Lung microvascular endothelial cell (primary cell): Measurements from ENCODE around the gene NUB1. TPM values are rescaled to one million over a fixed set of nuclear protein-coding genes. Genes with fewer than 3 reads are reported as not detected.

Source experiments
- DNase-seq, 2 donors: peaks; one replicate each; pipeline versions ENCODE4 v3.0.0 to v3.0.0-alpha.2; 2010; ENCODE audit warnings: low read depth in 2 of 2
- total RNA-seq: library from RNA; depleted of rRNA; stranded (reverse); fragments of >200 nt; gene quantifications from 2 replicates; pipeline ENCODE4 v1.2.1, GENCODE V29; 2014

The NUB1 gene
- total RNA-seq, 1 donor from 2014 or later, result 31.2 TPM

DNA sequence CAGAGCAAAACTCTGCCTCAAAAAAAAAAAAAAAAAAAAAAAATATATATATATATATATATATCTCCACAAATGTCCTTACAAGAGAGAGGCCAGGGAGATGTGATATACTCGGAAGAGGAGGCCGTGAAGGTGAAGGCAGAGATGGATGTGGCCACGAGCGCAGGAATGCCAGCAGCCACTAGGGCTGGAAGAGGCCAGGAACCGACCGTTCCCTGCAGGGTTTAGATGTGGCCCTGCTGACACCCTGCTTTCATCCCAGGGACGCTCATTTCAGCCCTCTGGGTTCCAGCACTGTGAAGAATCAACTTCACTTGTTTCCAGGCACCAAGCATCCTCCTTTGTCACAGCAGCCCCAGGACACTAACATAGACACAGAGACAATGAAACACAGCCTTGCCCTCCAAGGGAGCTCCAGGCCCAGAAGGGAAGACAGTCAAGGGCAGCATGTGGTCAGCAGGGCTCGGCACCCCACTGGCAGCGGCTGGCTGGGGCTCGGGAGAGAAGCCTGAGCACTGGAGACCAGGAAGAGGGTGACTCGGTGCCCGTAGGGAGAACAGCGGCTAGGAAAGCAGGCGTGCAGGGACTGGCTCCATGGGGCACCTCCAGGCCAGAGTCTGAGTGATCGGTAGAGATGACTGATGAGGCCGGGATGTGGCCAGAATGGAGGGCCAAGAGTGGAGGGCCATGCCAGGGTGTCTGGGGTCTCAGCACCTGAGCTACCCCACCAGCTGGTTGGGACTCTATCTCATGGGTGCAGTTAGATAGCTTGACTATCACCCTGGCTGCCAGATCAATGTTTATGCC lies 60.6 kb downstream of the NUB1 start:
- DNase-seq, result no peak

DNA sequence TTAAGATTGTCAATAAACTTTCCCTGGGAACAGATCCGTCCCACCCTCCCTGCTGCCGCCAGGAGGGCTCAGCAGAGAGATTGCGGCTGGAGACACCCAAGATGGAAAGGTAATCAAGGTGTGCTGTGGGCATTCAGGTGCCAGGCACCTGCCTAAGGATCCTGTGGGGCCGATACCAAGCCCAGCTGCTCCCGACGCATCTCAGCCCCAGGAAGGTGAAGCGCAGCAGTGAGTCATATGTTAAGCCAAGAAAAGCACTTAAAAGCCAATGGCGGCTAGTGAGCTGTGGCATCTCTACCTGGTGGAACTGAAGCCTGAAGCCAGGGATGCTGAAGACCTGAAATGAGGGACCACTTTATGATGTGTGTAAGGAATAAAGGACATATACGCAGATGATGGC lies 62.2 kb downstream of the NUB1 start:
- DNase-seq, result no peak

DNA sequence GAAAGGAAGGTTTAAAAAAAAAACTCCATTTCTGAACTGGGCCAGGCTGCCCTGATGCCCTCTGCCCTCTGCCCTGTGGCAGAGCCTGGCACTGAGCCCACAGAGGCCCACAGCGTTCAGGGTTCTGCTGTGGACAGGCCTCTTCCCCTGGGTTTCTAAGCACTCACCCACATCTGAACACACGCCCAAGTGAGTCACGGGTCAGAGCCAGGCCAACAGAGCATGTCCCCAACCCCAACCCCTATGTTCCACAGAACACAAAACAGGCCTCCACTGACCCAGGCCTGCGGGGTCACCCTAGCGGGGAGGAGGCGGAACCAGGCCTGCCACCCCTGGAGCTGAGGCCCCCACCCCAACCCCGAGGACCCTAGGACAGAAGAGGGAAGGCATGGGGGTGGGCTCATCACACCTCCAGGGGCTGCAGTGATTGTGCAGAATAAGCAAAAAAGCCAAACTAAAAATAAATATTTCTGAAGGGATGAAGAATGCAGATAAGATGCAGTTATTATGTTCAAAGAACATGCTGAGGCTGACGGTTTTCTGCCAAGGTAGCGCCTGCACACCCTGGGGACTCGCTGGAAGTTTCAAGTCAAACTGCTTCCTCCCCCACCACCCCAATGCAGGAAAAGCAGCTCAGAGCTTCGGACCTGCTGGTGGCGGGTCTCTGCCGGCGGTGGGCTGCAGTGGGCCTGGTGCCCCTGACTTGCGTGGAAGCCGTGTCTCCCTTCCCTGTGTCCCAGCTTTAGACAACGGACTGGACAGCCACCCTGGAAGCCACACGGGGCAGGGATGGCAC lies 62.8 kb downstream of the NUB1 start:
- DNase-seq, result peak in 1 of 2 donors; percentile 12

DNA sequence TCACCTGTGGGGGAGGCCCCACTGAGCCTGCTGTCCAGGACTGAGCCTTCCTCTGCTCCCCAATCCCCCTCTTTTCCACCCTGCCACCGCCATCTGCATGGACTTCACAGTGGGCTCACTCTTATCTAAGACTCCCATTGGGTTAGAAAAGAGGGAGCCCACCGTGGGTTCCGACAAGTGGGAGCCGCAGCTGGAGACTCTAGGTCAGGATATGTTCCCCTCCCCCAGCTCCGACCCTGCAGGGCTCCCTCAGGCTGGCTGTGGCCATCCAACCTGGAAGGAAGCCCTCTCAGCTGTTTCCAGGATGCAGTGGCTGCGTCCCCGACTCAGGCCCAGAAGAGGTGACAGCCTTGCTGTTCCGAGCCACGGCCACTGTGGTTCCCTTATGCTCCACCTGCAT lies 63.4 kb downstream of the NUB1 start:
- DNase-seq, result no peak

DNA sequence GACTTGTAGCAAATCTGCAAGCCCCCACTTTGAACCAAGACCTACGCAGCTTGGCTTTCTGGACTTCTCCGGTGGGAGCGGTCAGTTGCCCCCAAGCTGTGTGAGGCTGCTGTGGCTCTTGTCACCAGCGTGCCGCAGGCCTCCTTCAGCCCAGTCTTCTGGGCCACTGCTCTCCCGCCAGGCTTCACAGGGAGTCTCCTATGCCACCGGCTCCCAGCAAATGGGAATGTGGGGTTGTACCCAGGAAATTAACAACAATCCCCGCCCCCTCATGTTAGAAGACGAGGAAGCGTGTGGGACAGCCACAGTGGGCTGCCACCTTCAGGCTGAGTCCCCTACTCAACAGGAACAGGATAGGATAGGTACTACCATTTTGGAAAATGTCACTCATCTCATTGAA lies 64.0 kb downstream of the NUB1 start:
- no peak for DNase-seq

DNA sequence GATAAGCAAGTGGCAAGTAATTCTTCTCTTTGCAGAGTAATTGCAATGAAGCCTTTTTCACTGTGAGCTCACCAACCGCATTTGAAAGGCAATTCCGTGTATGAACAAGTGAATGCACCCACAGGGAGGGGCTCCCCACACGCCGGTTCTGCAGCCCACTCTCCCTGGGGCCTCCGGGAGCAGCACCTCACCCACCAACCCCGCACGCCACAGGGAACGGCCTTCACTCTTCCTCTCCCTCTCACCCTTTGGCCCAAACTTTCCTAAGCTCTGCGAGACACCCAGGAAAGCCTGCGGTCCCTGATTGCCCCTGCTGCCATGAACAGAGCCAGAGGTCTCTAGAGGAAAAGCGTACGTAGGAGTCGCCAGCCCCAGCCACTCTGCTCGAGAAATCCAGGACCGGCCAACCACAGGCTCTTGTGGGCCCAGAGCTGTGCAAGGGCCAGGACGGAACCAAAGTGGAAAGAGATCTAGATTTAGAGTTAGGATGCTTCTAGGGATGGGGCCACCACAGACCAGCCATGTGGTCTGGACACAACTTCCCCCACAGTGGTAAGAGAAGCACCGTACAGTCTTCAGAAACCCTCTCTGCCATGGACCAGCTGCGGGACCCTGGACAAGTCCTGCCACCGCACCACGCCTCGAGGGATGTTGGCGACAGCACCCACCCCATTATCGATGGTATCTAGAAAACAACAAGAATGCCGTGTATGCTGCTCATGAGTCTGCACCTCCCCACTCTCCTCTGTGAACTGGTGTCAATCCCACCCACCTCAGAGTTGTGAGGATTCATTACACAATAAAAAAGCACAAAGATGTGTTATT lies 64.7 kb downstream of the NUB1 start:
- no peak for DNase-seq

DNA sequence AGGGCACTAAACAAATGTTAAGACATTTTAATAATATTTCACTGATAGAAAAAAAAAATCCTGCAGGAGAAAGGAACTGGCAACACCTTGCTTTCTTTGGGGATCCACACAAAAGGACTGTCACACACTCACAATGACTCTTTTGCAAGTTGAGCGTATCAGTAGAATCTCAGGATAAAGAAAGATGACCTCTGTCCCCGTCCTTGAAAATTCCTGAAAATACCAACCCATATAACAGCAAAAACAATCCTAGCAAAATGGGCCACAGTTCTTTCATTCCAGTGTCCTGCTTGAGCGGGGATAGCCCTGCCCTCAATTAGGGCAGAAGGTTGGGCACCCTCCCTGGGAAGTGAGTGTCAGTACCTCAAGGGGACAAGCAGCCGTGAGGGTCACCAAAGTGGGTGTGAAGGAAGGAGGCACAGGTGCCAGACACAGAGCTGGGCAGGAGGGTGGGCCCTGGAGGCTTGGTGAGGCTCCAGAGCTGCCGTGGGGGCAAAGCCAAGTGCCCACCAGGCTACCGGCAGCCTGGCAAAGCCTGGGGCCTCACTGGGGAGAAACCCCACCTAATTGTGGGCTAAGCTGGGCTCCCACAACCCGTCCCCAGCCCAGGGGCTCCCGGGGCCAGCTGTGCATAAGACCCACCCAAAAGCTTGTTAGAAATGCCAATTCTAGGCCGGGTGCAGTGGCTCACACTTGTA lies 65.4 kb downstream of the NUB1 start:
- no peak for DNase-seq

DNA sequence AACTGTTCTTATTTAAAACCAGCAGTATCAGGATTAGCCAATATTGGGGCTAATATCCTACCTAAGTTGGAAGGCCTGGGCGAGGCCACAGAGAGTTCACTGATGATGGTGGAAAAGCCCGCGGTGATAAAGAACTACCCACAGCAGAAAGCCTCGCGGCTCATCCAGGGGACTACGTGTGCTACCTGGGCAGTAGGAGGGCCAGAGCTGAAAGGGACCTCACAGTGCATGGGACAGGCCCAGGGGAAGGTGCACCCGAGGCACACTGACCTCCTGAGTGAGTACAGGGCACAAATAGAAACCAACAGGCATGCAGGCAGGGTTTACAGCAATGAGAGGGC lies 66.9 kb downstream of the NUB1 start:
- DNase-seq, result no peak

DNA sequence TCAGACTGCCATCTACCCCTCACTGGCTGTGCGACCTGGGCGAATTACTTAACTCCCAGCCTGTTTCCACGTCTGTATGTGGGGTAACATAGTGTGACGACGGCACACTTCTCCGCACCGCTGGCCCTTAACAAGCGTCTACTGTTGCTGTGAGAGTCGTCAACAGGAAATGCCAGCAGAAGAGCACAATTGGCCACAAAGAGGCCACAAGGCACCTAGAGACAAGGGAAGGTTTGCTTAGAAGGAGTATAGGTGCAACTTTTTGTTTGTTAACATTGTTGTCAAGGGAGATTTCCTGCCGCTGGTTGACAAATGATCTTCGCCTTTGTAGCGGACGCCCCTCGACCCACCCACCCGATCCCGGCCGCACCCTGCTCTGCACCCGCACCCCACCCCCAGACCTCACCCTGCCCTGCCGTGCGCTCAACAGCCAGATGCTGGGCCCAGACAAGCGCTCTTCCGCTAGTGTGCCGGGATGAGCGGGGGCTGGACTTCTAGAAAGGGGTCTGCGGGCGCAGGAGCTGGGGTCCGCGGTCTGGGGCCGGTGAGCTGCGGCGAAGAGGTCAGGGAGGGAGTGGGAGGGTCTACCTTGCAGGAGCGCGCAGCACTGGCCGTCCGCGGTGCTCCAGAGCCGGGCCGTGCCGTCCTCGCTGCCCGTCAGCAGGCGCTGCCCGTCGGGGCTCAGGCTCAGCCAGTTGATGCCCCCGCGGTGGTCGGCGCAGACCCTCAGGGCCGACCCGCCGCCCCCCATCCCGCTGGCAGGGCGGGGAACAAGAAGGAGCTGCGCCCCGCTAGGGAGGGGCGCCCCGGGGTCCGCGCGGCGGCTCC lies 67.4 kb downstream of the NUB1 start:
- DNase-seq, result peak in 1 of 2 donors; percentile 12

DNA sequence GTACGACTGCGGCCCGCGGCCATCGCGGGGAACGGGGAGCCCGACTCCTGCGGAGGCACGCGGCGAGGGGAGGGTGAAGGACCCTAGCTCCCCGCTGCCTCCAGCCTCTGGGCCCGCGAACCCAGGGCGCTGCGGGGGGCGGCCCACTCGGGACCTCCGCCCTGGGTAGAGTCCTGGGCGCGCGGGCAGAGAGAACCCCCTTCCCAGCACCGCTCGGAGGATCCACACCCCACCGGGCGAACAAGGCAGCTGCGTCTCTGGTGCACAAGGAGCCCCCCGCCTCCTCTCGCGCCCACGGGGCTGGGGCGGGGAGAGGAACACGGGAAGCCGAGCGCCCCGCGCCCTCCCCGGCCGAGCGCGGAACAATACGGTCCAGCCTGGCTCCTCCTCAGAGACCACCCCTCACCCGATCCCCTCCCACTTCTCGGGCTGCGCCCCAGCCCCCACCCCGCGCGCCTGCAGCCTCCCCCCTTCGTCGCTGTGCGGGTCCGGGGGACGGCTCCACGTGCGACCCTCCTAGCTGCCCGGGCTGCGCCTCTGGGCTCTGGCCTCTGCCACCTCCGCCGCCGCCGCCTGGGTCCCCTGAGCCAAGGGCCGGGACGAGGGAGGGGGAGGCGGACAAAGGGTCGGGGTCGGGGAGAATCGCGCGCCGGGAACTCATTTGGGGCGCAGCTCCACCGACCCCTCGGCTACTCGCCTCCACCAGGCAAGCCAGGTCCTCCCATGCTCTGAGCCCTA lies 68.2 kb downstream of the NUB1 start, which contains the start of gene WDR86:
WDR86 (minus strand) TSS at position 372 of the 738 bp plus-strand sequence. CDS start 449 bp downstream, outside the sequence.
- no peak for DNase-seq

DNA sequence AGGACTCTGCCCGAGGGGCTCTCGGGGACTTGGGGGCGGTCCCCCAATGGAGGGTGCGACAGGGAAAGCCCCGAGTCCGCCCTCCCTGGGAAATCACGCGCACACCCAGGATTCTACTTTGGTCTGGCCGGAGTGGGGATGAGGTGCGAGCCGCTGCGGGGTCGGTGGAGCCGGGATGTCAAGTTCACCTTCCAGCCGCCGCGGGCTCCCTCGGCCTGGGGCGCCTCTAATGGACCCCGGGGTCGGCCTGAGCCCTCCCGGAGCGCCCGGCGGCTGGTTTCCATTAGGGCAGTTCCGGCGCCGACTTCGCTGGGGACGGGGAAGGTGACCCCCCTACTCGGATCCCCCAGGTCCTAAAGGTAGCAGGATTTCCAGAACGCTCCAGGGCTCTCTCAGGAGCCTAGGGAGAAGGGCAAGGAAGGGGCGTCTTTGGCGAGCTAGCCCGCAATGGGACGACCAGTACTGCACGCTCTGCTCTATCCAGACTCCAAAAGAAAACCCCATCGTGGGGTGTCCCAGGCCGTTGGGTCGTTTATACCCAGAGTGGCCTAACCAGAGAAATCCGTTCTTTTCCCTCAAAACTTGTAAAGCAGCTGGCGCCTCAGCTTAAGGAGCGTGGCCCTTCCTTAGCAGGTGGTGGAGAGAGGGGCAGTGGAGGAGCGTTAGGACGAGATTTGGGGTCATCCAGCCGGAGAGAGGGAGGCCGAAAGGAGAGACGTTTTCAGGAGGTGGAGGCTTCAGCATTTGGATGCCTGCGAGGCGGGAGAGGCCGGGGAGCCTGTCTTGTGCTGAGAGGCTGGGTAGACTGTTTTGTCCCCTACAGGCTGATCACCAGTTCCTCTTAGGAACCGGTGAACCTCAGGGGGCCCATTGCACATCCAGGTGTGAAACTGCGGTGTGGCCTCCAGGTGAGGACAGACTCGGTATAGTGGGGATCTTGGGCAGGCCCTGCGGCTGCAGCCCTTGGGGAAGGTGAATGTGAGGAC lies 69.1 kb downstream of the NUB1 start:
- DNase-seq, result no peak

DNA sequence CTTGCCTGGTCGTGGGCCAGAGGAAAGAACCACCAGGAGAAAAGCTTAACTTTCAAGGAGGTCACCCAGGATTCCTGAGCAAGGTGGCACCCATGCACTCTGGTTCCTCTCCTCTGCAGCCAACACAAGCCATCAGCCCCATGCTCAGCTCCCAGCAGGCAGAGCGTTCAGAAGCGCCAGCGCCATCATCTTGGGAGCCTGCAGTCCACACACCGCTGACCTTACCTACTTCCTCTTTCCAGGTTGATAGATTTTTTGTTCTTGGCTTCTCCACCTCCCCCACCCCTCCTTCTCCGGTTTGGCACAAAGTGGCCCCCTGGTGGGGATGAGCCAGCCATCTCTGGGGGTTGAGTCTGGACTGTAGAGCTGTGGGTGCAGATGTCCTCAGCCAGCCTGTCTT lies 69.9 kb downstream of the NUB1 start:
- DNase-seq, result no peak

DNA sequence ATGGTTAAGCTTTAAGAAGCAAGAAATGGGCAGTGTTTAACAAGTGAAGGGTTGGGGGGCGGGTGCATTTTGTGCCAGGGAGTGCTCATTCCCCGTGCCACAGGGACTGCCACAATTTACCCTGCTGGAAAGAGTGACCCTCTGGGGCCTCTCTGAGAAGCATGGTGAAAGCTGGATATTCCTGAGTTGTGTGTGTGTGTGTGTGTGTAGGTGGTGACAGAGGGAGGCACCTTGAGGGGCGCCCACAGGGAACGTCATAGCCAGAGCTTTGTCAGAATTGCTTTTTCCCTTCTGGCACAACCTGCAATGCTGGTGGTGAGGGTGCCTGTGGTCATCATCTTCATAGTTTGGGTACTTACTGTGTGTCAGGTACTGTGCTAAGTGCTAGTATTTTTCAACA lies 70.7 kb downstream of the NUB1 start:
- no peak for DNase-seq

DNA sequence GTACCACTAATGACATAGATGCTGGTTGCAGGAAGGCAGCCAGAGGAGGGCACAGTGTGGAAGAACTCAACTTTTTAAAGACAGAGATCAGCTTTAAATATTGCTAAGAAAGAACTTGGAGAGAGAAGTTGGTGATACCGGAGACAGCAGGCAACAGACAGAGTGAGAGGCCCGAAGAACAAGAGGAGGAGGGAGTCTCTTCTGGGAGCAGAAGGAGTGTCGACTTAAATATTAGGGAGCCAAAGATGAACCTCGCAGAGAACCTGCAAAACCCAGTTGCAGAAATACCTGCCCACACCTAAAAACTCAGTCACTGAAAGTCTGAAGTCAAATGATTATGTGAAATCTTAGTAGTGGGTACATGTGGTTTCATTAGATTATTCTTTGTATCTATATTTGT lies 71.6 kb downstream of the NUB1 start:
- DNase-seq, result no peak

DNA sequence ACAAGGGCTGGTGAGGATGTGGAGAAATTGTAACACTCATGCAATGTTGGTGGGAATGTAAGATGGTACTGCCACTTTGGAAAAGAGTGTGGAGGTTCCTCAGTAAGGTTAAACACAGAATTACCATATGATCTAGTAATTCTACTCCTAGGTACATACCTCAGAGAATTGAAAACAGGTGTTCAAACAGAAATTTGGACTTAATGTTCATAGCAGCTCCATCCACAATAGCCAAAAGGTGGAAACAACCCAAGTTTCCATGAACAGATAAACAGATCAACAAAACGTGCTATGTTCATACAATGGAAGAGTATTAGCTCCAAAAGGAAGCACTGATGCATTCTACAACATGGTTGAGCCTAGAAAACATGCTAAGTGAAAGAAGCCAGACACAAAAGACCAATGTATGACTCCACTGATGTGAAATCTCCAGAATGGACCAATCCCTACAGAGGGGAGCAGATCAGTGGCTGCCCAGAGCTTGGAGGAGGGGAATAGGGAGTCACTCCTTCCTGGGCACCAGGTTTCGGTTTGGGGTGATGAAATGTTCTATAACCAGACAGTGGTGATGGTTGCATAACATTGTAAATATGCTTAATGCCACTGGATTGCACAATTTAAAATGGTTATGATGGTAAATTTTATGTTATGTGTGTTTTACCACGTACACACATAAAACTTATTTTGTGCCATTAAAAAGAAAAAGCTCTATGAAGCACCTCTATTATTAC lies 73.9 kb downstream of the NUB1 start:
- DNase-seq, result no peak

DNA sequence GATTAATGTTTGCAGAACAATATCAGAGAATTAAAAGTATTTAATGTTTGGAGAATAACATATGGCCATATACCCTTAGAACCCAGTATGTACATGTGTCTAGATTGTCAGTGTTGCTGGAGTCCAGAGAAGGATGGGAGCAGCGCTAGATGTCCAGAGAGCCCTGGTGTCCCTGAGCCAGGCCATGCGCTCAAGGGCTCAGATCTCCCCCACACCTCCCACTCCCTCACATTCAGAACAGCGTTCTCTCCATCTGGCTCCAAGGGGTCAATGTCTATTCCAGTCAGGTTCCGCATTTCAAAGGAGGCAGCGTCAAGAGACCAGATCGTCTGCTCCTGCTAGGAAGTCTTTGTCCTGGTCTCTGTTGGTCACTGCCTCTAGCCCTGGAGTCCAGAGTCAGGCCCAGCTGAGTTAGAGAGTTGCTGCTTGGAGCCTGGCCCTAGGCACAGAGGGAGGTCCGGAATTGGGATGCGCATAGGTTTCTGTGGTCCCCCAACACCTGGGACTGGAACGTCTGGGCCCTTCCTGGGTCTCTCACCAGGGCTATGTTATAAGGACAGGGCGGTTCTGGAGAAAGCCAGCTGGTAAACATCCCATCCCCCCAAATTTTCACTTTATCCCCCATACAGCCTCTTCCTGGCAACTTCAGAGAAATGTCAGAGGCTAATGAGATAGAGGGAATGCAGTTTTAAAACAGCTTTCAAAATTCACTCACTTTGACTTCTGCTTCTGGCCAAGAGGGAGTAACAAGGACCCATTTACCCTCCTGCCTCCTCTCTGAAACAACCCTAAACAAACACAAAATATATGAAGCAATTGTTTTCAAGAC lies 74.7 kb downstream of the NUB1 start:
- DNase-seq, result no peak

DNA sequence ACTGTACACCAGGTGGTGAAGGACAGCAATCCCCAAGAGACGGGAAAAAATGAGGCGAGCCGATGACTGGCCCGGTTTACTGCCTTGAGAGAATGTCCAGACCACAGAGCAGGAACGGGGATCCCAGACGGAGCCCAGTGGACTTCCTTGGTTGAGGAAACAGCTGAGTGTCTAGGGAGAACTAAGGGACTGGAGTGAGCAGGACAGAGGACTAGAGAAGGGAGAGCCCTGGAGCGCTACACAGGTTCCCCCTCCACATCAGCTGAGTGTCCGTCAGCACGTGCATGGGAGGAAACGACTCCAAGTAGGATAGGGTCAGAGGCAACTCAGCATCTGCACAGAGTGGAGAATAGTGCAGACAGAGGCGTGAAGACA lies 75.3 kb downstream of the NUB1 start:
- no peak for DNase-seq
